GM18520 (cell line): ENCODE measurements around the gene CAVIN1.
"Not testable (repeated sequence)": the region's sequence is repeated elsewhere in the genome, so short reads cannot be mapped to it uniquely, and the experiment has no call there.

Experiments
- ATAC-seq: cut with Tn5 transposase; IDR thresholded peaks from one replicate; pipeline ENCODE4 v1.9.1; 2021; ENCODE audit not compliant: unreplicated experiment

The CAVIN1 gene

GRCh38 chr17:42405963-42406495 is 17.0 kb downstream of the CAVIN1 start:
- ATAC-seq, result no peak

- ATAC-seq, result no peak
Measured at GRCh38 chr17:42405076-42405475, 18.0 kb downstream of the CAVIN1 start.

- no peak for ATAC-seq
Measured at GRCh38 chr17:42404326-42405055, 18.6 kb downstream of the CAVIN1 start.

- no peak for ATAC-seq
Measured at GRCh38 chr17:42403150-42403549, 19.9 kb downstream of the CAVIN1 start.

GRCh38 chr17:42402117-42402516 is 20.9 kb downstream of the CAVIN1 start:
- no peak for ATAC-seq

GRCh38 chr17:42400844-42401375 is 22.1 kb downstream of the CAVIN1 start:
- ATAC-seq, result not testable (repeated sequence)

- ATAC-seq, result no peak
Measured at GRCh38 chr17:42399948-42400843, 22.9 kb downstream of the CAVIN1 start.

GRCh38 chr17:42399121-42399520 is 23.9 kb downstream of the CAVIN1 start:
- ATAC-seq, result no peak

GRCh38 chr17:42395601-42396000 is 27.5 kb downstream of the CAVIN1 start:
- not testable (repeated sequence) for ATAC-seq

GRCh38 chr17:42394838-42395237 is 28.2 kb downstream of the CAVIN1 start:
- no peak for ATAC-seq

GRCh38 chr17:42392692-42393415 is 30.2 kb downstream of the CAVIN1 start:
- no peak for ATAC-seq

GRCh38 chr17:42391439-42391838 is 31.6 kb downstream of the CAVIN1 start:
- not testable (repeated sequence) for ATAC-seq

GRCh38 chr17:42389899-42390298 is 33.2 kb downstream of the CAVIN1 start:
- no peak for ATAC-seq

GRCh38 chr17:42389135-42389417 is 34.0 kb downstream of the CAVIN1 start:
- ATAC-seq, result no peak

GRCh38 chr17:42388381-42389134 is 34.5 kb downstream of the CAVIN1 start, which contains the start of gene STAT3:
Gene STAT3 (minus strand): TSS chr17:42388442. CDS start chr17:42348516, 39,926 bp downstream.
- peak; percentile 78 for ATAC-seq

GRCh38 chr17:42387661-42388380 is 35.2 kb downstream of the CAVIN1 start:
- no peak for ATAC-seq

GRCh38 chr17:42386777-42387657 is 36.0 kb downstream of the CAVIN1 start:
- no peak for ATAC-seq

GRCh38 chr17:42381898-42382297 is 41.2 kb downstream of the CAVIN1 start:
- no peak for ATAC-seq

- ATAC-seq, result no peak
Measured at GRCh38 chr17:42380935-42381334, 42.1 kb downstream of the CAVIN1 start.
